Fibroblast of peridontal ligament (primary cell): ENCODE measurements around the gene USP17L28.
"Not testable (repeated sequence)": the region's sequence is repeated elsewhere in the genome, so short reads cannot be mapped to it uniquely, and the experiment has no call there.

Source experiments
- DNase-seq: peaks from one replicate; pipeline ENCODE4 v3.0.0-alpha.2; 2010; ENCODE audit errors: extremely low read depth

USP17L28 gene

GRCh38 chr4:9348593-9348992 lies at the start of gene USP17L28:
USP17L28 (plus strand) TSS chr4:9348893; CDS start chr4:9348893, 0 bp downstream.
- not testable (repeated sequence) for DNase-seq

GRCh38 chr4:9324191-9324590 lies 24.5 kb upstream of the USP17L28 start:
- not testable (repeated sequence) for DNase-seq

- DNase-seq = not testable (repeated sequence)
These were observed 23.8 kb upstream of the USP17L28 start, which contains the start of gene USP17L24 for GRCh38 chr4:9324865-9325264. USP17L24 (plus strand) TSS chr4:9325165; CDS start chr4:9325165, 0 bp downstream.

- not testable (repeated sequence) for DNase-seq
These were observed 19.1 kb upstream of the USP17L28 start, which contains the start of gene USP17L25 for GRCh38 chr4:9329611-9330010. USP17L25 (plus strand) TSS chr4:9329911; CDS start chr4:9329911, 0 bp downstream.

- not testable (repeated sequence) for DNase-seq
These were observed 14.3 kb upstream of the USP17L28 start, which contains the start of gene USP17L26 for GRCh38 chr4:9334358-9334757. USP17L26 (plus strand) TSS chr4:9334658; CDS start chr4:9334658, 0 bp downstream.

GRCh38 chr4:9339103-9339502 lies 9.6 kb upstream of the USP17L28 start, which contains the start of gene USP17L5:
USP17L5 (plus strand) TSS chr4:9339403; CDS start chr4:9339403, 0 bp downstream.
- DNase-seq = not testable (repeated sequence)

GRCh38 chr4:9343848-9344247 lies 4.8 kb upstream of the USP17L28 start, which contains the start of gene USP17L27:
USP17L27 (plus strand) TSS chr4:9344148; CDS start chr4:9344148, 0 bp downstream.
- not testable (repeated sequence) for DNase-seq

GRCh38 chr4:9350866-9351265 lies 2.2 kb downstream of the USP17L28 start:
- not testable (repeated sequence) for DNase-seq

- DNase-seq = not testable (repeated sequence)
These were observed 4.6 kb downstream of the USP17L28 start, which contains the start of gene USP17L29 for GRCh38 chr4:9353338-9353737. USP17L29 (plus strand) TSS chr4:9353638; CDS start chr4:9353638, 0 bp downstream.

- not testable (repeated sequence) for DNase-seq
These were observed 14.1 kb downstream of the USP17L28 start, which contains the start of gene USP17L30 for GRCh38 chr4:9362829-9363228. USP17L30 (plus strand) TSS chr4:9363129; CDS start chr4:9363129, 0 bp downstream.

GRCh38 chr4:9379881-9380280 lies 31.2 kb downstream of the USP17L28 start:
- not testable (repeated sequence) for DNase-seq

GRCh38 chr4:9381012-9381534 lies 32.4 kb downstream of the USP17L28 start:
- DNase-seq = not testable (repeated sequence)

- DNase-seq = no peak
These were observed 35.4 kb downstream of the USP17L28 start for GRCh38 chr4:9384126-9384525.

- not testable (repeated sequence) for DNase-seq
These were observed 40.3 kb downstream of the USP17L28 start for GRCh38 chr4:9389001-9389400.
